Skeletal muscle tissue (tissue), 4 donors: ENCODE measurements around the gene STUM. TPM values are rescaled to one million over a fixed set of nuclear protein-coding genes. Genes with fewer than 3 reads are reported as not detected.

Source experiments
- H3K27ac ChIP-seq: one replicate; pipeline ENCODE4 v1.7.0; 2013; ENCODE audit warnings: mild to moderate bottlenecking, low read depth, low read length, inconsistent platforms
- H3K27me3 ChIP-seq, 3 donors: one replicate each; pipeline ENCODE4 v1.7.0; 2013; ENCODE audit warnings: low read length in 3 of 3; ENCODE audit not compliant: control insufficient read depth in 3 of 3, insufficient read depth in 3 of 3
- H3K36me3 ChIP-seq, 3 donors: one replicate each; pipeline ENCODE4 v1.7.0; 2013; ENCODE audit warnings: low read length in 3 of 3; ENCODE audit not compliant: control insufficient read depth in 3 of 3, insufficient read depth in 3 of 3
- H3K4me1 ChIP-seq, 3 donors: one replicate each; pipeline ENCODE4 v1.7.0; 2013; ENCODE audit warnings: low read length in 3 of 3, mild to moderate bottlenecking in 3 of 3; ENCODE audit not compliant: control insufficient read depth in 3 of 3, insufficient read depth in 3 of 3
- H3K4me3 ChIP-seq, 3 donors: one replicate each; pipeline ENCODE4 v1.7.0; 2013; ENCODE audit warnings: low read length in 3 of 3
- H3K9ac ChIP-seq, 3 donors: one replicate each; pipeline ENCODE4 v1.7.0; 2013; ENCODE audit warnings: low read length in 3 of 3, mild to moderate bottlenecking in 3 of 3, moderate library complexity in 2 of 3, low read depth in 1 of 3
- H3K9me3 ChIP-seq, 3 donors: one replicate each; pipeline ENCODE4 v1.7.0; 2013; ENCODE audit warnings: low read length in 3 of 3; ENCODE audit not compliant: control insufficient read depth in 3 of 3
- total RNA-seq: library from RNA; depleted of rRNA; stranded (reverse); fragments of >200 nt; gene quantifications from one replicate; pipeline ENCODE4 v1.2.3, GENCODE V29; 2014
- donor health status: Osteomylitis.

The STUM gene
- total RNA-seq, 1 donor from 2014 or later: 2.6 TPM

DNA sequence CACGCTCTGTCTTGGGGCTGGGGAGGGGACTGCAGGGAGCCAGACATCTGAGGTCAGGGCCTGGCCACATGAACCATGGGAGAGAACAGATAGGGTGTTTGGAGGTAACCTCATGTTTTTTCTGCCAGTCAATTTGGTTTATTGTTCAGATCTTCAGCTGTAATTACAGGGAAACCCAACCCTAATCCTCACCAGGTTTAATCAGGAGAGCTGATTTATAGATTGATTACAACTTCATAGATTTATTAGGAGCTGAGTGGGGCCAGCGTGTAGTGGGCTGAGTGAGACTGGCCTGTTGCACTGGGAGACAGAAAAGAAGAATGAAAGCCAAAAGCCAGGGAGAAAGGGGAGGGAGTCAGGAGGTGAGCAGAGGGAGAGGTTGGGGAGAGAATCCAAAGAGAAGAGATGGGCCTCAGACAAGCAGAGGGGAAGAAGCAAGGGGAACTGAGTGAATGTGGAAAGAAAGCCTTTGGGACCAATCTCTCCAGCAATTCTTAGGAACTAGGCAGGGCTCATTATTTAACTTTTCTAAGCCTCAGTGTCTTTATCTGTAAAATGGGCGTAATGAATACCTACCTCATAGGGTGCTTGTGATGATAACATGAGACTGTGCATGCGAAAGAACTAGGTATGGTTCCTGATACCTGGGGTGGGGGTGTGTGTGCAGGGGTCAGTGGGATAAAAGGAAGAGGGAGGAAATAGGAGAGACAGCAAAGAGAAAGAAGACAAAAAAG is 17.0 kb upstream of the STUM start:
- Histone ChIP-seq H3K4me3 (no peak overlapping the region), H3K9me3 (no peaks in the 10 kb centered on the region), H3K9ac (no peak overlapping the region), H3K27ac (no peak overlapping the region), H3K4me1 (peaks cover 3 to 19% (median 18%) of the 10 kb centered on the region in 3 donors), H3K36me3 (no peaks in the 10 kb centered on the region), H3K27me3 (no peaks in the 10 kb centered on the region)

- Histone ChIP-seq H3K9me3 (no peaks in the 10 kb centered on the region), H3K27ac (no peak overlapping the region), H3K4me3 (no peak overlapping the region), H3K36me3 (no peaks in the 10 kb centered on the region), H3K4me1 (peaks cover 3 to 18% (median 14%) of the 10 kb centered on the region in 3 donors), H3K27me3 (no peaks in the 10 kb centered on the region), H3K9ac (no peak overlapping the region)
Measured at GRCh38 chr1:226532553-226532952, 16.0 kb upstream of the STUM start.

- Histone ChIP-seq H3K9ac (no peak overlapping the region), H3K9me3 (no peaks in the 10 kb centered on the region), H3K4me1 (peaks cover 3 to 18% (median 14%) of the 10 kb centered on the region in 3 donors)
Measured at GRCh38 chr1:226533220-226533619, 15.3 kb upstream of the STUM start.

GRCh38 chr1:226534098-226534497 is 14.5 kb upstream of the STUM start:
- Histone ChIP-seq H3K27ac (no peak overlapping the region), H3K4me3 (no peak overlapping the region), H3K36me3 (no peaks in the 10 kb centered on the region), H3K4me1 (peaks cover 3 to 18% (median 13%) of the 10 kb centered on the region in 3 donors), H3K9me3 (no peaks in the 10 kb centered on the region), H3K9ac (no peak overlapping the region), H3K27me3 (no peaks in the 10 kb centered on the region)

More at GRCh38 chr1:226533220-226533619, 15.3 kb upstream of the STUM start:
- no peaks in the 10 kb centered on the region for H3K36me3 ChIP-seq
- H3K4me3 ChIP-seq: no peak overlapping the region
- H3K27me3 ChIP-seq: no peaks in the 10 kb centered on the region
- no peak overlapping the region for H3K27ac ChIP-seq

DNA sequence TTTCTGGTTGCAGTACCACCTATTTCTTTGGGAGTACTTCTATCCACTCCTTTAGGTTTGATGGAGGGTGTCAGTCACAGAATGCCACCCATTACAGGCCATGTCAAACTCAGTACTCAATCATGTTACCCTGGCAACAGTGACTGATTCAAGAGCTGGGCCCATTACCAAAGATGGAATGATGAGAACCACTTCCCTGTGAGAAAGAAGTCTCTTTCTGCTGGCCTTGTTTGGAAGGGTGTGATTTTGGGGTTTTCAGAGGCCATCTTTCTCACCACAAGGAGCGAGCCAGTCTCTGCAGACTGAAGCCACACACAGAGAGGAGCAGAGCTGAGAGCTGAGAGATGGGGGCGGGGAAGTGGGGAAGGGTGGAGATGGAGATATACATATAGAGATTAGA is 13.9 kb upstream of the STUM start:
- Histone ChIP-seq H3K4me3 (no peak overlapping the region), H3K27me3 (no peaks in the 10 kb centered on the region), H3K4me1 (peaks cover 3 to 12% (median 8%) of the 10 kb centered on the region in 3 donors), H3K9ac (no peak overlapping the region), H3K36me3 (no peaks in the 10 kb centered on the region), H3K9me3 (no peaks in the 10 kb centered on the region), H3K27ac (no peak overlapping the region)

GRCh38 chr1:226535666-226536065 is 12.9 kb upstream of the STUM start:
- peaks cover 0 to 2% (median 0%) of the 10 kb centered on the region in 3 donors for H3K4me1 ChIP-seq
- no peak overlapping the region for H3K4me3 ChIP-seq
- H3K9ac ChIP-seq: no peak overlapping the region
- H3K27ac ChIP-seq: no peak overlapping the region
- H3K36me3 ChIP-seq: no peaks in the 10 kb centered on the region
- no peaks in the 10 kb centered on the region for H3K27me3 ChIP-seq
- no peaks in the 10 kb centered on the region for H3K9me3 ChIP-seq

DNA sequence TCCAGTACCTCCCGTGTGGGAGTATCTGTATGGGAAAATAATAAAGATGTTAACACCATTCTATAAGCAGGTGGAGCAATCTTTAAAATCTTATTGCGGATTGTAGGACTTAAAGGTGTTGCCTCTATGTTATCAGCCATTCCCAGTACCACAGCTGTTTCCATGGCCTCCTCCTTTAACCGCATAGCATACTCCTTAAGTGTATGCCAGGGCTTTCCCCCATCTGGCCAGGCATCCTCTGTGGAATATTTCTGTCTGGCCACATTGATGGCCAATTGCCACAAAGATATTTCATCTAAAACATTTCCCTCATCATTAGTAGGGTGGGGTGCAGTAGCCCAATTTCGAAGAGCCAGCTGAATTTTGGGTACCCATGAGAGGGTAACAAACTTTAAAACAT is 7.3 kb upstream of the STUM start:
- H3K4me3 ChIP-seq: no peak overlapping the region
- H3K27me3 ChIP-seq: no peaks in the 10 kb centered on the region
- H3K9me3 ChIP-seq: no peaks in the 10 kb centered on the region
- H3K27ac ChIP-seq: no peak overlapping the region
- peaks cover 20 to 24% (median 22%) of the 10 kb centered on the region in 3 donors for H3K4me1 ChIP-seq
- H3K36me3 ChIP-seq: no peaks in the 10 kb centered on the region
- no peak overlapping the region for H3K9ac ChIP-seq

- H3K4me1 ChIP-seq: peaks cover 23 to 27% (median 27%) of the 10 kb centered on the region in 3 donors
Measured at GRCh38 chr1:226541631-226542622, 6.6 kb upstream of the STUM start.

GRCh38 chr1:226542623-226543103 is 5.9 kb upstream of the STUM start:
- H3K27me3 ChIP-seq: no peaks in the 10 kb centered on the region
- peaks cover 23 to 33% (median 27%) of the 10 kb centered on the region in 3 donors for H3K4me1 ChIP-seq
- no peaks in the 10 kb centered on the region for H3K36me3 ChIP-seq
- peak overlapping the region in 1 of 3 donors; percentile 40 for H3K9ac ChIP-seq
- peak overlapping the region; percentile 28 for H3K27ac ChIP-seq
- peak overlapping the region in 2 of 3 donors; percentile 39 to 60 for H3K4me3 ChIP-seq
- no peaks in the 10 kb centered on the region for H3K9me3 ChIP-seq

More at GRCh38 chr1:226541631-226542622, 6.6 kb upstream of the STUM start:
- peak overlapping the region in 1 of 3 donors; percentile 40 for H3K9ac ChIP-seq
- H3K27ac ChIP-seq: peak overlapping the region; percentile 28
- no peaks in the 10 kb centered on the region for H3K36me3 ChIP-seq
- H3K4me3 ChIP-seq: peak overlapping the region in 2 of 3 donors; percentile 39 to 60
- H3K27me3 ChIP-seq: no peaks in the 10 kb centered on the region
- H3K9me3 ChIP-seq: no peaks in the 10 kb centered on the region
